ENCODE data around the gene PSMD5.

GRCh38 chr9:120877276-120878034 lies 34.7 kb upstream of the PSMD5 start:
- no peak for TF ChIP-seq CTCF (IDR thresholded peaks at IDR 0.05; ENCODE audit: borderline replicate concordance, extremely low read depth, low read length, poor library complexity, severe bottlenecking)
- no peak for TF ChIP-seq EZH2 (IDR thresholded peaks at IDR 0.05; ENCODE audit: borderline replicate concordance, low read depth, low read length, severe bottlenecking)
